HFFc6 (cell line): ENCODE results near the gene SPRED2. TPM values are rescaled to one million over a fixed set of nuclear protein-coding genes. Genes with fewer than 3 reads are reported as not detected.
"Not testable (repeated sequence)": the region's sequence is repeated elsewhere in the genome, so short reads cannot be mapped to it uniquely, and the experiment has no call there.

ENCODE experiments used
- DNase-seq: peaks from one replicate; pipeline ENCODE4 v3.0.0-alpha.2; 2018
- H3K27ac Mint-ChIP-seq: 2 replicates; pipeline ENCODE4 v1.8.0; 2020; ENCODE audit warnings: mild to moderate bottlenecking, mixed read lengths
- H3K27me3 Mint-ChIP-seq: 2 replicates; pipeline ENCODE4 v1.8.0; 2021; ENCODE audit warnings: mild to moderate bottlenecking, moderate library complexity, mixed read lengths; ENCODE audit not compliant: insufficient read depth
- H3K36me3 Mint-ChIP-seq: 2 replicates; pipeline ENCODE4 v1.8.0; 2021; ENCODE audit warnings: low read depth, mixed read lengths
- H3K4me1 Mint-ChIP-seq: 2 replicates; pipeline ENCODE4 v1.8.0; 2020; ENCODE audit warnings: low read depth, mixed read lengths
- H3K4me3 Mint-ChIP-seq: 2 replicates; pipeline ENCODE4 v1.8.0; 2020; ENCODE audit warnings: mild to moderate bottlenecking, moderate library complexity, mixed read lengths
- H3K9me3 Mint-ChIP-seq: 2 replicates; pipeline ENCODE4 v1.8.0; 2020; ENCODE audit warnings: mild to moderate bottlenecking, mixed read lengths
- total RNA-seq, 6 experiments: library from RNA; stranded (reverse); fragmentation: NEBNext Ultra II Directional; extraction: Animal tissue kit (Norgen Biotek cat#: 25700); gene quantifications; 2 replicates in 1 of 6; 3 replicates in 5 of 6; pipeline ENCODE4 v1.2.3, GENCODE V29; 2021
- TF ChIP-seq, protein P1 (sequence below): fragments of 200-600 bp; sonication (generic); IDR thresholded peaks from 2 replicates; pipeline ENCODE4 v1.5.0; 2021; ENCODE audit warnings: antibody characterized with exemption, mild to moderate bottlenecking

Gene SPRED2
- total RNA-seq, 6 experiments from 2014 or later, result 28.7 to 38.5 (median 33.3) TPM

DNA sequence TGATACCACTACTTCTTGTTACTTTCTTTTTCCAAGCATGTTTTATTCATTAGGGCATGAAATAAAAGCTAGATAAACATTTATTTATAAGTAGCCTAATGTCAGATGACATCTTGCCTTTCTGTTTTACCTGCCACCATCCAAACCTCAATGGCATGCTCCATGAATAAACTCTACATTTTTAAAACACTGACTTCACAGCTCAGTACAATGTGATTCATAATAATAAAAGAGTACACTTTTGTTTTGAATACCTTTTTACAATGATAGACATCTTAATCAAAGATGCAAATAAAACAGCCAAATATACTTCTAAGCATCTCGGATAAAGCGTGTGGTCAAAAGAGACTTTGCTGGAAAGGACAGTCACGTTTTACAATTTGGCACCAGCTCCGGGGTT lies 88.2 kb downstream of the SPRED2 start:
- Mint-ChIP-seq H3K4me1 (peaks cover 19% of the 10 kb centered on the region), H3K27ac (no peak overlapping the region), H3K9me3 (no peaks in the 10 kb centered on the region; the same call in 1 of the 2 replicates), H3K27me3 (peaks cover 3% of the 10 kb centered on the region; the same call in 1 of the 2 replicates), H3K36me3 (peaks cover 17% of the 10 kb centered on the region), H3K4me3 (no peak overlapping the region)
- TF ChIP-seq, protein P1, sequence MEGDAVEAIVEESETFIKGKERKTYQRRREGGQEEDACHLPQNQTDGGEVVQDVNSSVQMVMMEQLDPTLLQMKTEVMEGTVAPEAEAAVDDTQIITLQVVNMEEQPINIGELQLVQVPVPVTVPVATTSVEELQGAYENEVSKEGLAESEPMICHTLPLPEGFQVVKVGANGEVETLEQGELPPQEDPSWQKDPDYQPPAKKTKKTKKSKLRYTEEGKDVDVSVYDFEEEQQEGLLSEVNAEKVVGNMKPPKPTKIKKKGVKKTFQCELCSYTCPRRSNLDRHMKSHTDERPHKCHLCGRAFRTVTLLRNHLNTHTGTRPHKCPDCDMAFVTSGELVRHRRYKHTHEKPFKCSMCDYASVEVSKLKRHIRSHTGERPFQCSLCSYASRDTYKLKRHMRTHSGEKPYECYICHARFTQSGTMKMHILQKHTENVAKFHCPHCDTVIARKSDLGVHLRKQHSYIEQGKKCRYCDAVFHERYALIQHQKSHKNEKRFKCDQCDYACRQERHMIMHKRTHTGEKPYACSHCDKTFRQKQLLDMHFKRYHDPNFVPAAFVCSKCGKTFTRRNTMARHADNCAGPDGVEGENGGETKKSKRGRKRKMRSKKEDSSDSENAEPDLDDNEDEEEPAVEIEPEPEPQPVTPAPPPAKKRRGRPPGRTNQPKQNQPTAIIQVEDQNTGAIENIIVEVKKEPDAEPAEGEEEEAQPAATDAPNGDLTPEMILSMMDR, result no peak
- DNase-seq, result no peak

DNA sequence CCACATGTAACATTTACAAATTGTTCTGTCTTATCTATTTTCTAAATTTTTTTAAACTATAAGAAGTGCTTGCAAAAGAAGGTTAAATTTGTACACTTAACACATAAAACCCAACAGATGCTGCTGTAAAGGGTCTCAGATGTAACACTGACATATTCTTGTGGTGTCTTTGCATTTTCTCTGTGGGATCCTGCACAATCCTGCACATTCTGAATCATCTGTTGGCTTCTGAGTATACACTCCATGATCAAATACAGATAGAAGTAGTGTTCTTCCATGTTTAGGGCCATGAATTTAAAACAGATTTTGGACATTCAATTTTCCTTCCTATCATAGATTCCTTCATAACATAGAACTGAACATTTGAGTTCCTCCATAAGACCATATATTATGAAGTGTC lies 89.0 kb downstream of the SPRED2 start:
- H3K27ac Mint-ChIP-seq, result no peak overlapping the region
- H3K4me1 Mint-ChIP-seq, result peaks cover 14% of the 10 kb centered on the region
- no peaks in the 10 kb centered on the region; the same call in 1 of the 2 replicates for H3K9me3 Mint-ChIP-seq
- H3K36me3 Mint-ChIP-seq, result peaks cover 17% of the 10 kb centered on the region
- DNase-seq, result no peak
- H3K4me3 Mint-ChIP-seq, result no peak overlapping the region
- TF ChIP-seq, protein P1, result no peak
- peaks cover 3% of the 10 kb centered on the region; the same call in 1 of the 2 replicates for H3K27me3 Mint-ChIP-seq

DNA sequence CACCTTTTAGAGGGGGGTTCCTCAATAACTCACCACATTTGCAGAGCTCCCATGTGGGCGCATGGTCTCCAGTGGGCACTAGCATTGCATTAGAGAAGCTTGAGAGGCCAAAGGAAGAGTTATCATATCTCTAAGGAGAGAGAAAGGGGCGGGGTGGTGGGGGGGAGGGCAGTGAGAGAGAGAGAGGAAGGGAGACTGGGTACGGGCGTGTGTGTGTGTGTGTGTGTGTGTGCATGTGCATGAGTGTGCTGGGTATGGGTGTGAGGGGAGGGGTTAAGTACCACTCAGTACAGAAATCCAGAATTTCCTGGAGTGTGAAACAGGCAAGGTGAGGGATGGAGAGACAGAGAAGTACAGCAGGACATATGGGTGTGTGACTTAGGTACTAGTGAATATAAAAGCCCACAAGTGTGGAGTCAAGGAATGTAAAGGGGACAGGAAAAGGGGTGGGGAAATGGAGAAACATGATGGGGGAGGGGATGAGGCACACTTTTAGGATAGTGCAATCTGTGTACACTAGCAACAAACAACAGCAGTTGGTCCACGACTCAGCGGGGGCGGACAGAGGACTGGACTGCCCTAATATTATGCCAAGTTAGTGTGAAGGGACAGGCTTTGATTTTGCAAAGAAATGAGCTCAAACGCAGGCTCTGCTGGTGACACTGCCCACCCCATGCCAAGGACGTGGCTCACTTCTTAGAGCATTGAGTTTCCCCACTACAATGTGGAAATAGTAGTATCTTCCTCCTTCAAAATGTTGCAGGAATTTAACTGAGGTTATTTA lies 91.3 kb downstream of the SPRED2 start:
- TF ChIP-seq, protein P1, result no peak
- no peak overlapping the region for H3K27ac Mint-ChIP-seq
- peaks cover 8% of the 10 kb centered on the region for H3K4me1 Mint-ChIP-seq
- H3K4me3 Mint-ChIP-seq, result no peak overlapping the region
- no peak for DNase-seq
- no peaks in the 10 kb centered on the region; the same call in 1 of the 2 replicates for H3K27me3 Mint-ChIP-seq
- no peaks in the 10 kb centered on the region for H3K9me3 Mint-ChIP-seq
- H3K36me3 Mint-ChIP-seq, result no peaks in the 10 kb centered on the region; the same call in 1 of the 2 replicates

DNA sequence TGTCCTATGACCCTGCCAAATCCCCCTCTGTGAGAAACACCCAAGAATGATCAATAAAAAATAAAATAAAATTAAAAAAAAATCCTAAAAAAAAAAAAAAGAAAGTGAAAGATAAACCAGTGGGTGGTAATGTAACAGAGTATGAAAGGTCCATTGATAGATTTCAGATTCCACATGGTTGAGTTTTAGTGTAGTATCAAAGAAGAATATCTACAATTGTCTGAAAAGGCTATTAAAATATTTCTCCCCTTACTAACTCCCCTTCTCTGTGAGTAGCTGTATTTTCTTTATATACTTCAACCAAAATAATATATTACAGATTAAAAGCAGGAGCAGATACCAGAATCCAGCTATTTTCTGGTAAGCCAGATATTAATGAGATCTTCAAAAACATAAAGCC lies 92.8 kb downstream of the SPRED2 start:
- Mint-ChIP-seq H3K4me1 (peaks cover 7% of the 10 kb centered on the region), H3K27me3 (no peaks in the 10 kb centered on the region; the same call in 1 of the 2 replicates), H3K36me3 (peaks cover 6% of the 10 kb centered on the region)

DNA sequence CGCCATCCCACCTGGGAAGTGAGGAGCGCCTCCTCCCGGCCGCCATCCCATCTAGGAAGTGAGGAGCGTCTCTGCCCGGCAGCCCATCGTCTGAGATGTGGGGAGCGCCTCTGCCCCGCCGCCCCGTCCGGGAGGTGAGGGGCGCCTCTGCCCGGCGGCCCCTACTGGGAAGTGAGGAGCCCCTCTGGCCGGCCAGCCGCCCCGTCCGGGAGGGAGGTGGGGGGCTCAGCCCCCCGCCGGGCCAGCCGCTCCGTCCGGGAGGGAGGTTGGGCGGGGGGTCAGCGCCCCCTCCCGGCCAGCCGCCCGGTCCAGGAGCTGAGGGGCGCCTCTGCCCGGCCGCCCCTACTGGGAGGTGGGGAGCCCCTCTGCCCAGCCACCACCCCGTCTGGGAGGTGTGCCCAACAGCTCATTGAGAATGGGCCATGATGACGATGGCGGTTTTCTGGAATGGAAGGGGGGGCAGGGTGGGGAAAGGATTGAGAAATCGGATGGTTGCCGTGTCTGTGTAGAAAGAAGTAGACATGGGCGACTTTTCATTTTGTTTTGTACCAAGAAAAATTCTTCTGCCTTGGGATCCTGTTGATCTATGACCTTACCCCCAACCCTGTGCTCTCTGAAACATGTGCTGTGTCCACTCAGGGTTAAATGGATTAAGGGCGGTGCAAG lies 93.4 kb downstream of the SPRED2 start:
- not testable (repeated sequence) for H3K4me1 Mint-ChIP-seq, H3K27me3 Mint-ChIP-seq, H3K9me3 Mint-ChIP-seq, H3K27ac Mint-ChIP-seq, H3K4me3 Mint-ChIP-seq, DNase-seq
- H3K36me3 Mint-ChIP-seq, result peaks cover 12% of the 10 kb centered on the region; the same call in 1 of the 2 replicates

More for the DNA sequence above, 92.8 kb downstream of the SPRED2 start:
- no peak for DNase-seq
- H3K4me3 Mint-ChIP-seq, result no peak overlapping the region
- TF ChIP-seq, protein P1, result no peak
- H3K27ac Mint-ChIP-seq, result no peak overlapping the region
- no peaks in the 10 kb centered on the region for H3K9me3 Mint-ChIP-seq

DNA sequence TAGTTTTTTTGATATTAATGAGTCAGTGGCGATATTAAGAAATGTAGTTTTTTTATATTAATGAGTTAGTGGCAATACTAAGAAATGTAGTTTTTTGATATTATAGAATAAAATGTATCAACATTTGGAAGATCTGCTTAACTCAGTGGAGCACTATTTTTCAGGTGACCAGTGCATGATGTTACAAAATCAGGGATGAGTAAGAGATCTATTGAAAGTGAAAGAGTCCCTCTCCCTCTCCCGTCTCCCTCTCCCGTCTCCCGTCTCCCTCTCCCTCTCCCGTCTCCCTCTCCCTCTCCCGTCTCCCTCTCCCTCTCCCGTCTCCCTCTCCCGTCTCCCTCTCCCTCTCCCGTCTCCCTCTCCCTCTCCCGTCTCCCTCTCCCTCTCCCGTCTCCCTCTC lies 94.5 kb downstream of the SPRED2 start:
- not testable (repeated sequence) for H3K4me1 Mint-ChIP-seq, H3K9me3 Mint-ChIP-seq, H3K4me3 Mint-ChIP-seq, H3K27ac Mint-ChIP-seq, DNase-seq, H3K27me3 Mint-ChIP-seq
- H3K36me3 Mint-ChIP-seq, result peaks cover 13% of the 10 kb centered on the region; the same call in 1 of the 2 replicates
